ES-I3 (cell line): ENCODE results near the gene STIM2.

Source experiments
- H3K36me3 ChIP-seq: 2 replicates; pipeline ENCODE4 v1.6.1; 2013; ENCODE audit warnings: mild to moderate bottlenecking, low read length, control low read depth, moderate library complexity; ENCODE audit not compliant: insufficient read depth
- H3K4me1 ChIP-seq: 2 replicates; pipeline ENCODE4 v1.6.1; 2013; ENCODE audit warnings: mild to moderate bottlenecking, control low read depth, low read length; ENCODE audit not compliant: insufficient read depth
- H3K9ac ChIP-seq: 2 replicates; pipeline ENCODE4 v1.6.1; 2013; ENCODE audit warnings: low read depth, mild to moderate bottlenecking, low read length, moderate library complexity
- H3K9me3 ChIP-seq: 2 replicates; pipeline ENCODE4 v1.6.1; 2013; ENCODE audit warnings: mild to moderate bottlenecking, low read length, moderate library complexity; ENCODE audit not compliant: control insufficient read depth, insufficient read depth

Gene STIM2

GRCh38 chr4:26866781-26867180 is 6.1 kb downstream of the STIM2 start:
- Histone ChIP-seq H3K4me1 (peaks cover 3% of the 10 kb centered on the region; the same call in 1 of the 2 replicates), H3K36me3 (no peaks in the 10 kb centered on the region), H3K9me3 (no peaks in the 10 kb centered on the region)

DNA sequence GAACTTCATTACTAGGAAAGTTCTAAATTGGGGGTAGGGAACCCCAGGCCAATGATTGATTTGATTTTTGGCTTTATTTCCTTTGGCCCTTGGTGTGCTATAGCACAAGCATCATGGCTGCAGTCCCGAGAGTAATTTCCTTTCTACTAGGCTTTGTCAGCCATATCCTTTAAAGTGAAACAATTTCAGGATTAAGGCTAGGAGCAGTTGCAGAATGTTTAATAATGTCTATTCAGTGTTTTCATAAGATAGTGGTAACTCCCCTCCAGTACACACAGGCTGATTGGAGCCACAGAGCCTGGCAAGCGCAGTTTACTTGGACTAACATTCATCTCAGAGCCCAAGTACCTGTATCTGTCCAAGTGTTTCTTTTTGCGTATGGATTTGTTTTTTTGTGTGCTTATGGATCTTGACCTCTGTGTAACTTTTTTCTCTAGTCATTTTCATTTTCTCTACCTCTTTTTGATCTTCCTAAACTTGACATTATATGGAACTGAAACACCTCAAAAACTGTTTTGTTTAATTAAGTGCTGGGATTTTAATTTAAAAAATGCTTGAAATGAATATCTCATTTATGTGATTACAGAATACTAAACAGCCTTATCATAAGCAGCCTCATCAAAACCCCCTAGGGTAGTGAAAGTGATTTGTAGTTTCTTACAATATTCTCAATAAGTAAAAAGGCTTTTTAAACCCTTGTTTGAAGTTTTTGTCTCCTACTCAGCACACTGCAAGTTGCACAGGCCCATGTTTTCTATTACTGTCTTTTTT is 7.5 kb downstream of the STIM2 start:
- Histone ChIP-seq H3K36me3 (no peaks in the 10 kb centered on the region), H3K9me3 (no peaks in the 10 kb centered on the region), H3K4me1 (peaks cover 3% of the 10 kb centered on the region; the same call in 1 of the 2 replicates), H3K9ac (no peak overlapping the region)

More at GRCh38 chr4:26866781-26867180, 6.1 kb downstream of the STIM2 start:
- H3K9ac ChIP-seq, result no peak overlapping the region

DNA sequence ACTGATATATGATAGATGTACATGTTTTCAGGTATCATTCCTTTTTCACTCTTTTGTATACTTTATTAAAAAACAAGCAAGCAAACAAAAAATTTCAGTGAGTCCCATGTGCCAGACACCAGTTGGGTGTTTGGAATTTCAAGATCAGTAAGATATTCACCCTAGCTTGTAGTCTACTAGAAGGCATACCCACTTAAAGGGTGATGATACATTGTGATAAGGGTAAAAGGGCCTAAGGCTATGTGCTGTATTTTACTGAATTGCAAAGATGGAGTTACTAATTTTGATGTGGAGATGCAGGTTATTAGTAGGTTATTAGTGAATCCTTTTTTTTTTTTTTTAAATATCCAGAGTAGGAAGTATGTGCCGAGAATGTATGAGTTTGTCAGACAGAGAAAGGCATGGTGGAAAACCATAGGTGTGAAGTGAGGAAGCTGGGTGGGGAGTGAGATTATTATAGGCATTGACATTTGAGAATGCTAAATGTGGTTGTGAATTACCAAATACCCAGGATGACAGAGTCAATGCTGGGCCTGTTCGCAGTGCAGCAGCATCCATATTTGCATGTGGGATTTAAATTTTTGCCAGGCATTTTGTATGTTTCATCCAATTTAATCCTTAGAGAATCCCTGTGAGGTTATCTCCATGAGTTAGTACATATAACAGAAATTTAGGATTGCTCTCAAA is 10.1 kb downstream of the STIM2 start:
- H3K4me1 ChIP-seq, result peaks cover 3% of the 10 kb centered on the region; the same call in 1 of the 2 replicates
- no peak overlapping the region for H3K9ac ChIP-seq
- H3K36me3 ChIP-seq, result no peaks in the 10 kb centered on the region
- no peaks in the 10 kb centered on the region for H3K9me3 ChIP-seq

- Histone ChIP-seq H3K9ac (no peak overlapping the region), H3K9me3 (no peaks in the 10 kb centered on the region), H3K4me1 (no peaks in the 10 kb centered on the region), H3K36me3 (no peaks in the 10 kb centered on the region)
These were observed 11.0 kb downstream of the STIM2 start for GRCh38 chr4:26871611-26872010.

DNA sequence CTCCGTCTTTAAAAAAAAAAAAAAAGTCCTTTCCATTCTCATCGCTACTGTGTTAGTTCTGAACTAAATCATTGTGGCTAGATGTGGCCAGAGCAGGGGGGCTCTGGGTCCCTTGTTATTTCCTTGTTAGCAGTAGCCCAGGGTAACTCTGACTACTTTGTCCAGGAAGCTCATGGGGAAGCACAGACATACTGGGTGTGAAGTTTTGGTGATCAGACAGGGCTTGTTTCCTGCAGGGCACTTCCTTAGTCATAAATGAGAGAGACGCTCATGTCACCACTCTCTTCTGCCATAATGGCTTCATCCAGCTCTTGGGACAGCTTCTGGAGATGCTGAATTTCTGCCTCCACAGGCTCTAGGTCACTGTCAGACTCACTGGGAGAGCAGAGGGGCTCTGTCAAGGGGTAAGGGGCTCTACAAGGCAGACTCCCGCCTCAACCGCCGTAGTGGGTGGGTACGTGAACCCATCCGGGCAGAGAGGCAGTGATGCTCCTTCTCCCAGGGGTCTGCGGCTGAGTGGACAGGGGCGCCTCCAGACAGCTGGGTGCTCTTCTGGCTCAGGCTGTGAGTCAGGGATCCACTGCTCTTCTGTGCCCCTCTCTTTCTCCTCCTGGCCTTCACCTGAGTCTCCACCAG is 12.9 kb downstream of the STIM2 start:
- Histone ChIP-seq H3K36me3 (no peaks in the 10 kb centered on the region), H3K9me3 (no peaks in the 10 kb centered on the region; the same call in 1 of the 2 replicates), H3K9ac (no peak overlapping the region), H3K4me1 (no peaks in the 10 kb centered on the region)

DNA sequence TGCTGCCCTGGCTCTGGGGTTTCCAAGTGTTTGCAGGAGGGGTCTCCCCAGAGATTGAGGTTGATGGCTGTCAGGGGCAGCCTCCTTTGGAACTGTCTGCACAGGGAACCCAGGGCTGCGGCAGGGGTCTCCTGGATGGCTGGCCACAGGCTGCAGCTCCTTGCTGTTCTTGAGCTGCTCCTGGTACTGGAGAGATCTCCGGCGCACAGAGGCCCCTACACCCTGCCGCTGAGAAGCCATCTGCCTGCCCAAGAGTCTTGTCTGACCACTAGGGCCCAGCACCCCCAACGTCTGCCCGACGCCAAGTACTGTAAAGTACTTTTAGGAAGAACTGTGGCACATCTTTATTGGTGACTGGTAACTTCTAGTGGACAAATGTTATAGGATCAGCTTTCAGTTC is 13.5 kb downstream of the STIM2 start:
- Histone ChIP-seq H3K36me3 (no peaks in the 10 kb centered on the region), H3K9me3 (no peaks in the 10 kb centered on the region; the same call in 1 of the 2 replicates), H3K4me1 (no peaks in the 10 kb centered on the region), H3K9ac (no peak overlapping the region)

- no peaks in the 10 kb centered on the region for H3K4me1 ChIP-seq
- no peaks in the 10 kb centered on the region; the same call in 1 of the 2 replicates for H3K9me3 ChIP-seq
- no peak overlapping the region for H3K9ac ChIP-seq
- H3K36me3 ChIP-seq, result no peaks in the 10 kb centered on the region
These were observed 16.8 kb downstream of the STIM2 start for GRCh38 chr4:26877406-26877805.

GRCh38 chr4:26877961-26878360 is 17.3 kb downstream of the STIM2 start:
- H3K9me3 ChIP-seq, result no peaks in the 10 kb centered on the region; the same call in 1 of the 2 replicates
- no peaks in the 10 kb centered on the region for H3K36me3 ChIP-seq
- H3K9ac ChIP-seq, result no peak overlapping the region
- H3K4me1 ChIP-seq, result no peaks in the 10 kb centered on the region

- H3K9ac ChIP-seq, result no peak overlapping the region
- no peaks in the 10 kb centered on the region for H3K4me1 ChIP-seq
- H3K9me3 ChIP-seq, result no peaks in the 10 kb centered on the region; the same call in 1 of the 2 replicates
- no peaks in the 10 kb centered on the region for H3K36me3 ChIP-seq
These were observed 18.3 kb downstream of the STIM2 start for GRCh38 chr4:26878794-26879391.

- Histone ChIP-seq H3K4me1 (no peaks in the 10 kb centered on the region), H3K9ac (no peak overlapping the region), H3K9me3 (no peaks in the 10 kb centered on the region; the same call in 1 of the 2 replicates), H3K36me3 (no peaks in the 10 kb centered on the region)
These were observed 19.2 kb downstream of the STIM2 start for GRCh38 chr4:26879805-26880204.

DNA sequence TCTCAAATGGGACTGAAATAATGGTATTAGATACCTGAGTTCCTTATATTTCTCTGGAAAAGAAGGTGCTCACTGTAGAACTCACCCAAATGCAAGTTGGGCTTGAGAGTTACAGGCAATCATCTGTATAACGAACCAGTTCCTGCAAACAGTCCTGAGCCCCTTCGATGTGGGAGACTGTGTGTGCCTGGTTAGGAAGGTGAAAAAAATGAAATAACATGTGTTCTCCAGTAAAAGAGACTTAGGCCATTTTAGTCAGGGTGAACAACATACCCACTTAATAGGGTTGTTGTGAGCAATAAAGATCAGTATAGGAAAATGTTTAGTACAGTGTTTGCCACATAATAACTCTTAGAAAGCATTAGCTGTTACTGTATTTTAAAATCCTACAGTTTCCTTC is 23.4 kb downstream of the STIM2 start:
- H3K9me3 ChIP-seq, result no peaks in the 10 kb centered on the region
- H3K4me1 ChIP-seq, result no peaks in the 10 kb centered on the region
- H3K36me3 ChIP-seq, result no peaks in the 10 kb centered on the region
- no peak overlapping the region for H3K9ac ChIP-seq

- Histone ChIP-seq H3K4me1 (no peaks in the 10 kb centered on the region), H3K9me3 (no peaks in the 10 kb centered on the region), H3K36me3 (no peaks in the 10 kb centered on the region), H3K9ac (no peak overlapping the region)
These were observed 23.9 kb downstream of the STIM2 start for GRCh38 chr4:26884486-26884988.

DNA sequence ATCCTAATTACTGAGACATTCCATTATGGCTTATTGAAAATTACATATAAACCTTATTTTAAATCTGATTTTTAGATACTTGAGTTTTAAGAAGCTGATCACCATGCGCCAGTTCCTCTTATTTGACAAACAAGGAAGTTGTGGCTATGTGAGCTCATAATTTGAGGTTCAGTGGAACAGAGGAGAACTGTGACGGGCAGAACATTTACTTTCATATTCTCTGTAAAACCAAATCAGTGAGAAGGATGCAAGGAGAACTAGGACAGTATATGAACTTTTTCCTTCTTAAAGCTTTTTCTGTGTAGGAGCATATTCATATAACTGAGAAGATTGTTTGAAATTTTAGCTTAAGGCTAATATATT is 25.3 kb downstream of the STIM2 start:
- H3K9me3 ChIP-seq, result no peaks in the 10 kb centered on the region
- H3K9ac ChIP-seq, result no peak overlapping the region
- no peaks in the 10 kb centered on the region for H3K4me1 ChIP-seq
- no peaks in the 10 kb centered on the region for H3K36me3 ChIP-seq

GRCh38 chr4:26887143-26887542 is 26.5 kb downstream of the STIM2 start:
- H3K36me3 ChIP-seq, result no peaks in the 10 kb centered on the region
- no peak overlapping the region for H3K9ac ChIP-seq
- H3K4me1 ChIP-seq, result no peaks in the 10 kb centered on the region
- H3K9me3 ChIP-seq, result no peaks in the 10 kb centered on the region
